NOMO-1 treated with dmso at 0.1 percent for 144 hours (cell line): ENCODE results near the gene RAB6B.

Experiments
- DNase-seq: peaks from one replicate; lab custom pipeline; 2025; ENCODE audit not compliant: unreplicated experiment; lab: John Stamatoyannopoulos, UW

The RAB6B gene

DNA sequence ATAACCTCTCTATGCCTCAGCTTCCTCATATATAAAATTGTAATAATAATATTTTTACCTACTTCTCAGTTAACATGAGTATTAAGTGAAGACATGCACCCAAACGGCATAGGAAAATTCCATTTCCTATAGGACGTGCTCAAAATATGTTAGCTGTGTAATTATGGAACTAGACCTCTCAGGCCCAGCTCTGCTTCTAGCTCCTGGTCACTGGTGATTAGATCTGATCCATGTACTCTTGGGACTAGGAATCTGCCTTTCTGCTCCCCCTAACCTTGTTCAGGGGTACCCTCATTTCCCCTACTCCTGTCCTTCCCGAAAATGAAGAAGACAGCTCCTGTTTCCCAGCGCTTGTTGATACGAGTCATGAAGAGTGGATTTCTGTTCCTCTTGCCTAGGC, 119.8 kb downstream of the RAB6B start:
- DNase-seq: no peak

DNA sequence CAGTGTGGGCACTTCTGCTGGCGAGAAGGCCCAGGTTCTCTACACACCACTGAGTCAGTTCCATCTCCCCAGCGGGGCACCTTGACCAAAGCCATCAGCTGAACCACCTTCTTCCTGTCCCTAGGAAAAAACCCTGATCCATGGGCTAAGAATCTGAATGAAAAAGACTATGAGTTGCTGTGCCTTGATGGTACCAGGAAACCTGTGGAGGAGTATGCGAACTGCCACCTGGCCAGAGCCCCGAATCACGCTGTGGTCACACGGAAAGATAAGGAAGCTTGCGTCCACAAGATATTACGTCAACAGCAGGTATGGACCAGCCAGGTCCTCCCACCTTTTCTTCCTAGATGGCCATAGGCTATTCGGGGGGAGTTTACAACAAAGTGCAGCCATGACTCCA, 120.4 kb downstream of the RAB6B start:
- no peak for DNase-seq
